Trophoblast cell (in vitro differentiated cells and primary cell): ENCODE data around the gene COL4A3.

Experiments used
- DNase-seq, 2 donors: peaks; one replicate each; pipeline ENCODE4 v3.0.0-alpha.2; 2016
- H2AFZ ChIP-seq: 2 replicates; pipeline ENCODE4 v1.6.1; 2013; ENCODE audit warnings: low read length, moderate library complexity, mild to moderate bottlenecking; ENCODE audit not compliant: insufficient read depth, poor library complexity
- H2AK5ac ChIP-seq: 2 replicates; pipeline ENCODE4 v1.6.1; 2013; ENCODE audit warnings: mild to moderate bottlenecking, low read length
- H2BK120ac ChIP-seq: 2 replicates; pipeline ENCODE4 v1.6.1; 2013; ENCODE audit warnings: low read length, mild to moderate bottlenecking, moderate library complexity; ENCODE audit not compliant: insufficient read depth, poor library complexity
- H2BK12ac ChIP-seq: 2 replicates; pipeline ENCODE4 v1.6.1; 2013; ENCODE audit warnings: mild to moderate bottlenecking, low read length, moderate library complexity
- H2BK5ac ChIP-seq: 2 replicates; pipeline ENCODE4 v1.6.1; 2013; ENCODE audit warnings: low read length, low read depth, moderate library complexity, mild to moderate bottlenecking; ENCODE audit not compliant: poor library complexity
- H3K14ac ChIP-seq: 2 replicates; pipeline ENCODE4 v1.6.1; 2013; ENCODE audit warnings: mild to moderate bottlenecking, low read length
- H3K18ac ChIP-seq: 2 replicates; pipeline ENCODE4 v1.6.1; 2013; ENCODE audit warnings: mild to moderate bottlenecking, low read length
- H3K23ac ChIP-seq: 2 replicates; pipeline ENCODE4 v1.6.1; 2013; ENCODE audit warnings: low read length
- H3K27ac ChIP-seq: 2 replicates; pipeline ENCODE4 v1.5.1; 2013; ENCODE audit warnings: low read depth, mild to moderate bottlenecking, inconsistent platforms, low read length, moderate library complexity
- H3K27me3 ChIP-seq: 2 replicates; pipeline ENCODE4 v1.6.1; 2013; ENCODE audit warnings: inconsistent platforms, mild to moderate bottlenecking, low read length, moderate library complexity; ENCODE audit not compliant: insufficient read depth
- H3K36me3 ChIP-seq, 2 experiments: 1 replicate in 1 of 2; 2 replicates in 1 of 2; pipeline ENCODE4 v1.6.1; 2013; ENCODE audit warnings: low read length in 2 of 2, mild to moderate bottlenecking in 2 of 2, moderate library complexity in 1 of 2; ENCODE audit not compliant: insufficient read depth in 2 of 2, control insufficient read depth in 1 of 2
- H3K4ac ChIP-seq: 2 replicates; pipeline ENCODE4 v1.6.1; 2013; ENCODE audit warnings: low read depth, mild to moderate bottlenecking, low read length, moderate library complexity
- H3K4me1 ChIP-seq, 2 experiments: 1 replicate in 1 of 2; 2 replicates in 1 of 2; pipeline ENCODE4 v1.6.1; 2013; ENCODE audit warnings: low read length in 2 of 2, mild to moderate bottlenecking in 2 of 2, moderate library complexity in 1 of 2; ENCODE audit not compliant: insufficient read depth in 2 of 2, control insufficient read depth in 1 of 2
- H3K4me2 ChIP-seq: 2 replicates; pipeline ENCODE4 v1.6.1; 2013; ENCODE audit warnings: inconsistent platforms, mild to moderate bottlenecking, low read length, moderate library complexity
- H3K4me3 ChIP-seq: 2 replicates; pipeline ENCODE4 v1.5.1; 2013; ENCODE audit warnings: mild to moderate bottlenecking, low read depth, low read length, inconsistent platforms
- H3K79me1 ChIP-seq: one replicate; pipeline ENCODE4 v1.6.1; 2013; ENCODE audit warnings: low read length
- H3K79me2 ChIP-seq: 2 replicates; pipeline ENCODE4 v1.6.1; 2013; ENCODE audit warnings: low read length, mild to moderate bottlenecking; ENCODE audit not compliant: control insufficient read depth, insufficient read depth, poor library complexity
- H3K9ac ChIP-seq: 2 replicates; pipeline ENCODE4 v1.6.1; 2013; ENCODE audit warnings: mild to moderate bottlenecking, low read length
- H3K9me3 ChIP-seq: 2 replicates; pipeline ENCODE4 v1.6.1; 2013; ENCODE audit warnings: low read depth, mild to moderate bottlenecking, control low read depth, inconsistent platforms, low read length; ENCODE audit not compliant: insufficient read depth
- H4K12ac ChIP-seq: 2 replicates; pipeline ENCODE4 v1.6.1; 2013; ENCODE audit warnings: low read depth, mild to moderate bottlenecking, low read length, moderate library complexity
- H4K8ac ChIP-seq: 2 replicates; pipeline ENCODE4 v1.6.1; 2013; ENCODE audit warnings: low read depth, mild to moderate bottlenecking, low read length, moderate library complexity
- H4K91ac ChIP-seq: one replicate; pipeline ENCODE4 v1.6.1; 2013; ENCODE audit warnings: low read depth, mild to moderate bottlenecking, low read length, moderate library complexity
- WGBS: extraction: QIAGEN DNeasy Blood & Tissue Kit; methylation state at CpG from one replicate; pipeline ENCODE4 v1.1.7; 2013; ENCODE audit warnings: missing lambda C conversion rate; ENCODE audit not compliant: insufficient read length, insufficient coverage; ENCODE audit errors: extremely low coverage; 5-methylcytosine and 5-hydroxymethylcytosine counted together

Gene COL4A3

DNA sequence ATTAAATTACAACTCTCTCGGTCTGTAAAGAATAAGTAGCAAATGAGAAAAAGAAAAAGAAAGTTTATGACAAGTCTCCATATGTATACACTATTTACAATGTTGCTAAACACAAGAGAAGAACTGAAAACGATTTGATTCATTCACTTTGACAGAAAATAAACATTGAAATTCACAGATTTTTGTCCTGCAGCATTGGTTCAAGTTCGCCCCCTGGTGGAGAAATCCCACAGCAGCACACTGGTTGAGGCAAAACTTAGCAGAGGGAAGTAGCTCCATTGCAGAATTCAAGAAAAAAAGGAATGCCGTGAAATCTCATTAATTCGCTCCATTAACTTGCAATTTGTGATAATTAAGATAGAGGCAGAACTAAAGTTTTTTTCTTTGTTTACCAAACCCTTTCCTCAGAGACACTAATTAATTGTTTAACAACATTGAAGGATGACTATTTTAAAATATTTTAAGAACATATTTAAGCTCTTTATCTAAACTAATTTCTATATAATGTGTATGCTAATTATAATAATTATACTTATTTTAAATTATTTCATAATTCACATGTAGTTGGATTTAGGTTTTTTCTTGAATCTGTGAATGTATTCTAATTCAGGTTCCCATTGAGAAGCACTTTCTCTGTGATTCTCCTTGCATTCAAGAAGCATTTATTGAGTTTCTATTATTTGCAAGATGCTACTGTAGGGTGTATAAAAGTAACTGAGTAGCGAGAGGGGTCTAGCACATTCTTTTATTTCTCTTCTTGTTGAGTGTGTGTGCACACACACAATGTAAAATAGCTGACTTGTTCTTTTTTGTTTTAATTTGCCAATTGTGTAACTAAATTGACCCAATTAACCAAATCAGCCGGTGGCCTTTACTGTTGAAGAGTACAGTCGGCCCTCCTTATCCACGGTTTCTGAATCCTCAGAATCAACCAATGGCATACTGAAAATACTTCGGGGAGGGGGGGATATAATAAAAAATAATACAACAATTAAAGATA is 74.1 kb downstream of the COL4A3 start:
- Histone ChIP-seq H3K9ac (no peak overlapping the region), H4K91ac (no peak overlapping the region), H3K23ac (no peak overlapping the region), H3K4me1 (no peaks in the 10 kb centered on the region), H2AFZ (no peak overlapping the region), H3K79me2 (no peaks in the 10 kb centered on the region), H2BK120ac (no peak overlapping the region), H2BK12ac (no peak overlapping the region), H3K18ac (no peak overlapping the region), H3K36me3 (no peaks in the 10 kb centered on the region), H4K8ac (no peak overlapping the region), H3K27me3 (no peaks in the 10 kb centered on the region), H3K79me1 (no peaks in the 10 kb centered on the region), H2AK5ac (no peak overlapping the region), H2BK5ac (no peak overlapping the region), H3K27ac (no peak overlapping the region), H3K4me2 (no peak overlapping the region), H4K12ac (no peak overlapping the region), H3K4me3 (no peak overlapping the region), H3K4ac (no peak overlapping the region), H3K14ac (no peak overlapping the region), H3K9me3 (no peaks in the 10 kb centered on the region)
- DNase-seq, result peak; percentile 58 to 88
- WGBS, result no CpG with 5 or more reads among the region's 10 CpGs

DNA sequence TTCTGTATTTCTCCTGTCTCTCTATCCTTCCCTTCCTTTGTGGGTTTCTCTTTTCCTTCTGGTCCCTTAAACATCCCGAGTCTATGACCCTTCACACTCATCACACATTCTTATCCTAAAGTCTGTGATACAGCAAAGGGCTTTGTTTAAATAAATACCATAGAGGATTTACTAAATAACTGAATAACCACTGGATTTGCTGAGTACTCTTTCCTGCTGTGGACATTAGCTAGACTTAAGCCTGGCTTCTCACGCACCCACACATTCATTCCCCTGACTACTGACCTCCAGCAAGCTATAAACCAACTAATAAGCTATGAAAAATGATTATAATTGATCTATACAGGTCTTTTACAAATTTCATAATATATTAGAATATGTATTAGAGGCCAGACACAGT is 76.6 kb downstream of the COL4A3 start:
- no peak overlapping the region for H3K4me2 ChIP-seq
- H2AFZ ChIP-seq, result no peak overlapping the region

DNA sequence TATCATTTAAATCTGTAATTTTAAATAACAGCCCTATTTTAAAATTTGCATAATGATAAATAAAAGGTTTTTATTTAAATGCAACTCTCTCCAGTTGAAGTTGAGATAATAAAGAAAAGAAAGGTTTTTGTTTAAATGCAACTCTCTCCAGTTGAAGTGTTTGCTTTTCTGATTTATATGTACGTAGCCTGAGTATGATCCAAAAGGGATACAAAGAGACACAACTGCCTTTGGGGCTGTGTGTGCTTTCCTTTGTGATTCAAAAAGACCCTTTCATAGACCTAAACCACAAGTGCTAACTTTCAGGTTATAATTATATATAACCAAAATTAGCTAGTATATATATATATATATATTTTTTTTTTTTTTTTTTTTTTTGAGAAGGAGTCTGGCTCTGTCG is 84.5 kb downstream of the COL4A3 start:
- H3K18ac ChIP-seq, result no peak overlapping the region
- no peak overlapping the region for H3K9ac ChIP-seq
- H2BK12ac ChIP-seq, result no peak overlapping the region
- no peak overlapping the region for H3K23ac ChIP-seq
- no peak overlapping the region for H3K27ac ChIP-seq
- H3K36me3 ChIP-seq, result no peaks in the 10 kb centered on the region
- H3K79me1 ChIP-seq, result no peaks in the 10 kb centered on the region
- no CpG with 5 or more reads among the region's 2 CpGs for WGBS
- no peak for DNase-seq
- H3K4me3 ChIP-seq, result no peak overlapping the region
- H2BK120ac ChIP-seq, result no peak overlapping the region
- H3K4me2 ChIP-seq, result no peak overlapping the region
- H2AK5ac ChIP-seq, result no peak overlapping the region
- no peak overlapping the region for H3K14ac ChIP-seq
- no peak overlapping the region for H4K12ac ChIP-seq
- no peaks in the 10 kb centered on the region for H3K27me3 ChIP-seq
- no peak overlapping the region for H4K8ac ChIP-seq
- no peak overlapping the region for H3K4ac ChIP-seq
- no peak overlapping the region for H4K91ac ChIP-seq
- no peak overlapping the region for H2BK5ac ChIP-seq
- H3K79me2 ChIP-seq, result no peaks in the 10 kb centered on the region
- H2AFZ ChIP-seq, result no peak overlapping the region
- no peaks in the 10 kb centered on the region for H3K4me1 ChIP-seq
- H3K9me3 ChIP-seq, result no peaks in the 10 kb centered on the region

More for the DNA sequence above, 76.6 kb downstream of the COL4A3 start:
- Histone ChIP-seq H3K79me2 (no peaks in the 10 kb centered on the region), H4K91ac (no peak overlapping the region), H3K27ac (no peak overlapping the region), H3K4me3 (no peak overlapping the region), H3K18ac (no peak overlapping the region), H3K4me1 (no peaks in the 10 kb centered on the region), H4K12ac (no peak overlapping the region), H3K9ac (no peak overlapping the region), H3K9me3 (no peaks in the 10 kb centered on the region), H2BK5ac (no peak overlapping the region), H3K36me3 (no peaks in the 10 kb centered on the region), H4K8ac (no peak overlapping the region), H2AK5ac (no peak overlapping the region), H3K4ac (no peak overlapping the region), H2BK120ac (no peak overlapping the region), H2BK12ac (no peak overlapping the region), H3K79me1 (no peaks in the 10 kb centered on the region), H3K27me3 (no peaks in the 10 kb centered on the region), H3K14ac (no peak overlapping the region), H3K23ac (no peak overlapping the region)
- WGBS, result no CpG with 5 or more reads among the region's 2 CpGs
- no peak for DNase-seq

DNA sequence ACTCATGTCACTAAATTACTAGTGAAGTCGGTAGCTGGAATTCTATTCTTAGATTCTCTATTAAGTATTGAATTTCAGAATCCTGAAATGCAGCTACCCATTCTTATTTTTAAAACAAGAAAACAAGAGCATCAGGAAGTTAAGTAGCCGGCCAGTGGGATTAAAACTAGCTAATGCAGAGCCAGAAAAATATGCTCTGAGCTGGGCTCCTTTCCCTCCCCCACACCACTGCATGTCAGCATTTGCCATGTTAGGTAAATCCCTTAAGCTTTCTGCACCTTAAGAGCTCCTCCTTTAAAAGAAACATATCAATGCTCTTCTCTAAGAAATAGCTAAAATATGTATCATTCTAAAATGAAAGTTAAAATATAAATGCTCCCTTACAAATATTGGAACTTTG is 88.4 kb downstream of the COL4A3 start:
- Histone ChIP-seq H3K23ac (no peak overlapping the region), H3K27me3 (no peaks in the 10 kb centered on the region), H3K14ac (no peak overlapping the region), H3K36me3 (no peaks in the 10 kb centered on the region), H4K8ac (no peak overlapping the region), H3K9me3 (no peaks in the 10 kb centered on the region), H3K4me3 (no peak overlapping the region), H2BK5ac (no peak overlapping the region), H2BK120ac (no peak overlapping the region), H3K4me1 (no peaks in the 10 kb centered on the region), H4K91ac (no peak overlapping the region), H2BK12ac (no peak overlapping the region), H3K9ac (no peak overlapping the region), H3K79me2 (no peaks in the 10 kb centered on the region), H2AK5ac (no peak overlapping the region), H3K18ac (no peak overlapping the region), H3K4ac (no peak overlapping the region), H2AFZ (no peak overlapping the region), H4K12ac (no peak overlapping the region), H3K79me1 (no peaks in the 10 kb centered on the region), H3K27ac (no peak overlapping the region), H3K4me2 (no peak overlapping the region)
- no peak for DNase-seq
- no CpG with 5 or more reads among the region's 2 CpGs for WGBS
